Astrocyte of the cerebellum (primary cell): Measurements from ENCODE around the gene OR2M5.

Experiments used
- DNase-seq: peaks from one replicate; pipeline ENCODE4 v3.0.0-alpha.2; 2011; ENCODE audit warnings: low read depth
- H3K4me3 ChIP-seq: 2 replicates; pipeline ENCODE4 v1.5.1; 2011; ENCODE audit warnings: mild to moderate bottlenecking, low read depth, low read length, moderate library complexity
- CTCF ChIP-seq: IDR thresholded peaks from 2 replicates; pipeline ENCODE4 v1.5.1; 2012; ENCODE audit warnings: low read length, low read depth, moderate library complexity, mild to moderate bottlenecking; ENCODE audit errors: missing control alignments
- in situ Hi-C: cut with HindIII; loops from 2 replicates; pipeline ENCODE4 v1.10.0; 2017; ENCODE audit warnings: low sequenced_read_pairs

Gene OR2M5

GRCh38 chr1:248194117-248194516 lies 49.2 kb downstream of the OR2M5 start:
- no peak overlapping the region for H3K4me3 ChIP-seq
- no peak for DNase-seq
- no peak for TF ChIP-seq CTCF
- in situ Hi-C loops: no loop called here
